SU-DHL-6 (cell line): Measurements from ENCODE around the gene SHISA7.

Experiments
- CTCF ChIP-seq: fragments of 200-600 bp; sonication (generic); IDR thresholded peaks from one replicate; pipeline ENCODE4 v1.5.1; 2017; ENCODE audit warnings: antibody characterized with exemption, mild to moderate bottlenecking, low read length, moderate library complexity; ENCODE audit not compliant: insufficient read depth, poor library complexity, severe bottlenecking
- EZH2phosphoT487 ChIP-seq: fragments of 200-600 bp; sonication (generic), shearing (Covaris generic); conservative IDR thresholded peaks from 2 replicates; pipeline ENCODE4 v1.6.1; 2018; ENCODE audit warnings: mild to moderate bottlenecking, antibody characterized with exemption, low read length, moderate library complexity, mixed read lengths

- TF ChIP-seq CTCF: no peak
- no peak for TF ChIP-seq EZH2phosphoT487
Measured at GRCh38 chr19:55471266-55471665, 28.2 kb upstream of the SHISA7 start.
